Keratinocyte (primary cell): Measurements from ENCODE around the gene GGACT. TPM values are rescaled to one million over a fixed set of nuclear protein-coding genes. Genes with fewer than 3 reads are reported as not detected.

Experiments used
- DNase-seq: peaks from one replicate; pipeline ENCODE4 v3.0.0-alpha.2; 2011; ENCODE audit warnings: low read depth, missing footprints, low spot score
- FAIRE-seq: peaks from 2 replicates; lab custom pipeline; 2011; peaks lifted over from hg19 to GRCh38; lab: Jason Lieb, UNC
- H2AFZ ChIP-seq: 2 replicates; pipeline ENCODE4 v1.6.0; 2012; ENCODE audit warnings: low read length, control low read depth, inconsistent platforms; ENCODE audit not compliant: control insufficient read depth
- H3K27ac ChIP-seq: 2 replicates; pipeline ENCODE4 v1.5.1; 2011; ENCODE audit warnings: low read length; ENCODE audit not compliant: control insufficient read depth, insufficient read depth
- H3K27me3 ChIP-seq: 3 replicates; pipeline ENCODE4 v1.6.0; 2011; ENCODE audit warnings: low read length; ENCODE audit not compliant: control insufficient read depth, insufficient read depth; ENCODE audit errors: extremely low read depth
- H3K36me3 ChIP-seq, 2 experiments: 2 replicates in 1 of 2; 3 replicates in 1 of 2; pipeline ENCODE4 v1.5.1; 2011; ENCODE audit warnings: low read length in 2 of 2, mild to moderate bottlenecking in 1 of 2; ENCODE audit not compliant: control insufficient read depth in 2 of 2, insufficient read depth in 2 of 2; ENCODE audit errors: extremely low read depth in 1 of 2
- H3K4me1 ChIP-seq: 3 replicates; pipeline ENCODE4 v1.5.1; 2011; ENCODE audit warnings: low read length; ENCODE audit not compliant: control insufficient read depth, insufficient read depth; ENCODE audit errors: extremely low read depth
- H3K4me2 ChIP-seq: 3 replicates; pipeline ENCODE4 v1.6.0; 2011; ENCODE audit warnings: low read depth, low read length; ENCODE audit not compliant: control insufficient read depth, insufficient read depth; ENCODE audit errors: extremely low read depth
- H3K4me3 ChIP-seq, 3 experiments: fragments of 200-600 bp in 1 of 3; sonication (generic) in 1 of 3; 2 replicates in 2 of 3; 3 replicates in 1 of 3; pipeline ENCODE4 v1.5.1; 2011 to 2016; ENCODE audit warnings: low read length in 3 of 3, mild to moderate bottlenecking in 3 of 3, control low read depth in 2 of 3, inconsistent platforms in 1 of 3, low read depth in 1 of 3, mixed read lengths in 1 of 3, mixed run types in 1 of 3, moderate library complexity in 1 of 3; ENCODE audit not compliant: control insufficient read depth in 2 of 3, insufficient read depth in 2 of 3; ENCODE audit errors: extremely low read depth in 1 of 3
- H3K79me2 ChIP-seq: 2 replicates; pipeline ENCODE4 v1.6.0; 2012; ENCODE audit warnings: low read length; ENCODE audit not compliant: control insufficient read depth, insufficient read depth
- H3K9ac ChIP-seq: 3 replicates; pipeline ENCODE4 v1.6.0; 2011; ENCODE audit warnings: low read length; ENCODE audit not compliant: control insufficient read depth, insufficient read depth; ENCODE audit errors: extremely low read depth
- H3K9me1 ChIP-seq: 3 replicates; pipeline ENCODE4 v1.6.0; 2011; ENCODE audit warnings: low read length; ENCODE audit not compliant: control insufficient read depth, insufficient read depth; ENCODE audit errors: extremely low read depth
- H3K9me3 ChIP-seq: 2 replicates; pipeline ENCODE4 v1.5.1; 2012; ENCODE audit warnings: low read depth, low read length; ENCODE audit not compliant: control insufficient read depth
- H4K20me1 ChIP-seq: 3 replicates; pipeline ENCODE4 v1.6.0; 2011; ENCODE audit warnings: low read length; ENCODE audit not compliant: control insufficient read depth, insufficient read depth; ENCODE audit errors: extremely low read depth
- CTCF ChIP-seq, 3 experiments: IDR thresholded peaks in 1 of 3; conservative IDR thresholded peaks in 1 of 3; optimal IDR thresholded peaks in 1 of 3; 2 replicates in 2 of 3; 3 replicates in 1 of 3; pipeline versions ENCODE3 to v1.5.1; 2011; ENCODE audit warnings: low read length in 3 of 3, mild to moderate bottlenecking in 3 of 3, moderate library complexity in 2 of 3, control low read depth in 1 of 3, inconsistent platforms in 1 of 3; ENCODE audit not compliant: insufficient read depth in 2 of 3; ENCODE audit errors: extremely low read depth in 1 of 3
- EZH2 ChIP-seq: IDR thresholded peaks from one replicate; pipeline ENCODE4 v1.6.1; 2012; ENCODE audit warnings: inconsistent platforms, mild to moderate bottlenecking, low read length, moderate library complexity
- dilution Hi-C: fragments of 300-500 bp; cut with MboI; formaldehyde crosslinking; loops from one replicate; pipeline ENCODE4 v1.7.0; 2020; ENCODE audit warnings: low sequenced_read_pairs; ENCODE audit not compliant: extremely low pct_ligation_motif_present
- polyA plus RNA-seq, 5 experiments: library from polyadenylated mRNA; depleted of rRNA in 3 of 5; stranded (reverse) in 3 of 5; stranded (forward) in 1 of 5; unstranded in 1 of 5; fragments of >200 nt; gene quantifications; 1 replicate in 1 of 5; 2 replicates in 3 of 5; 3 replicates in 1 of 5; pipeline versions ENCODE4 v1.2.1 to v1.2.3, GENCODE V29; 2011 to 2012; ENCODE audit warnings: missing spikeins in 2 of 5, low read depth in 1 of 5, low replicate concordance in 1 of 5

GGACT gene
- polyA plus RNA-seq, 1 donor (not counting 4 experiments of a cell fraction or from before 2014, with no cell fraction given) = 8.2 TPM

DNA sequence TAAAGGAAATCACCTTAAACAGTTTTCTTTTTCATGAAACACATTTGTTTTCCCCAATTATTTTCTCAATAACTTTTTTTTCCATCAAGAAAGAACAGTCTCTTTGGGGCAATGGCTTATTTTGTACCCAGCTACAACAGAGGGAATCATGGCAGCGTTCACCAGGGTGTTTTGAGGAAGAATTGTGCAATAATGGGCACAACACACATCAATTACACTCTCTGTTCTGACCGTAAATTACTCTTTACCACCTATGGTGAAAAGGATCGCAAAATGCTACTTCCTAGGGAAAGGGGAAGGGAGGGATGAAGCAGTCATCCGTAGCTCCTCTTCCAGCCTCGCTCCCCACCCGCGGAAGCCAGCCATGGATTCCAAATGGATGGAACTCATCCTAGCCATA is 47.4 kb upstream of the GGACT start:
- Histone ChIP-seq H3K27ac (no peak overlapping the region), H4K20me1 (no peaks in the 10 kb centered on the region), H3K79me2 (no peaks in the 10 kb centered on the region), H3K9me3 (no peaks in the 10 kb centered on the region), H3K36me3 (no peaks in the 10 kb centered on the region), H3K9me1 (no peaks in the 10 kb centered on the region), H2AFZ (no peak overlapping the region), H3K4me2 (no peak overlapping the region), H3K27me3 (no peaks in the 10 kb centered on the region), H3K4me1 (no peaks in the 10 kb centered on the region), H3K9ac (no peak overlapping the region), H3K4me3 (no peak overlapping the region)
- FAIRE-seq = no peak
- no peak for DNase-seq
- TF ChIP-seq EZH2 (no peak), CTCF (optimal IDR thresholded peaks at IDR 0.05 in 1 of 3, IDR thresholded peaks at IDR 0.05 in 1 of 3, conservative IDR thresholded peaks at IDR 0.05 in 1 of 3; ENCODE audit: extremely low read depth in 1 of 3, insufficient read depth in 2 of 3, low read length in 3 of 3) (no peak)
- dilution Hi-C loops = no loop called here

DNA sequence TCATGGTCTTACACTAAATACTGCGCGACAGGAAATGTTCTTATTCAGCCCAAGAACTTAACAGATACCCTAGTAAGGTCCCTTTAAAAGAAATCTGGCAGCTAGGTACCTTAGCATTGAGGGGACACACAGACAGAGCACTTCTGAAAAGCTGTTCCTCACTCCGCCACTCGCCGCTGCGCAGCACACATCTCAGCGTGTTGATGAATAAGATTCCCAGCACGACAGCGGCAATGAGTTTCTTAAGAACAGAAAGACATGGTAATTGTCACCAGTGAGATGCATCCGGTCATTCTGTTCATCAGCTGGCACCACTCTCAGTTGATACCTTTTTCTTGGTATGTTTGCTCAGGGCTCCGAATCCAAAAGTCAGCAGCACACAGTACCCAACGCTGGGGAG is 46.1 kb upstream of the GGACT start:
- Histone ChIP-seq H3K79me2 (no peaks in the 10 kb centered on the region), H3K36me3 (no peaks in the 10 kb centered on the region), H3K4me3 (no peak overlapping the region), H3K9me1 (no peaks in the 10 kb centered on the region), H3K9me3 (no peaks in the 10 kb centered on the region), H3K4me1 (no peaks in the 10 kb centered on the region), H3K4me2 (no peak overlapping the region), H4K20me1 (no peaks in the 10 kb centered on the region), H3K9ac (no peak overlapping the region), H3K27ac (no peak overlapping the region), H2AFZ (no peak overlapping the region), H3K27me3 (no peaks in the 10 kb centered on the region)
- TF ChIP-seq CTCF (optimal IDR thresholded peaks at IDR 0.05 in 1 of 3, IDR thresholded peaks at IDR 0.05 in 1 of 3, conservative IDR thresholded peaks at IDR 0.05 in 1 of 3; ENCODE audit: extremely low read depth in 1 of 3, insufficient read depth in 2 of 3, low read length in 3 of 3) (no peak), EZH2 (no peak)
- DNase-seq = no peak
- no peak for FAIRE-seq
- dilution Hi-C loops = no loop called here
